CD4-positive, alpha-beta T cell treated with Interleukin-4 for 4 hours (primary cell): Measurements from ENCODE around the gene TBC1D22B.
"Not testable (repeated sequence)": the region's sequence is repeated elsewhere in the genome, so short reads cannot be mapped to it uniquely, and the experiment has no call there.

Source experiments
- DNase-seq: peaks from one replicate; pipeline ENCODE4 v3.0.0-alpha.2; 2020

The TBC1D22B gene

GRCh38 chr6:37304766-37305165 is 47.2 kb downstream of the TBC1D22B start:
- no peak for DNase-seq

GRCh38 chr6:37305841-37306425 is 48.4 kb downstream of the TBC1D22B start:
- no peak for DNase-seq

GRCh38 chr6:37306624-37307222 is 49.2 kb downstream of the TBC1D22B start:
- DNase-seq = no peak

- DNase-seq = not testable (repeated sequence)
Measured at GRCh38 chr6:37307484-37307883, 49.9 kb downstream of the TBC1D22B start.

- DNase-seq = no peak
Measured at GRCh38 chr6:37308069-37308815, 50.7 kb downstream of the TBC1D22B start.

- no peak for DNase-seq
Measured at GRCh38 chr6:37309046-37309445, 51.5 kb downstream of the TBC1D22B start.

- no peak for DNase-seq
Measured at GRCh38 chr6:37309692-37310091, 52.1 kb downstream of the TBC1D22B start.

- DNase-seq = no peak
Measured at GRCh38 chr6:37310966-37311365, 53.4 kb downstream of the TBC1D22B start.

- DNase-seq = no peak
Measured at GRCh38 chr6:37311741-37312473, 54.3 kb downstream of the TBC1D22B start.

GRCh38 chr6:37313723-37314486 is 56.3 kb downstream of the TBC1D22B start:
- DNase-seq = no peak

- peak; percentile 31 for DNase-seq
Measured at GRCh38 chr6:37314487-37315156, 57.0 kb downstream of the TBC1D22B start.

GRCh38 chr6:37315157-37315515 is 57.6 kb downstream of the TBC1D22B start:
- no peak for DNase-seq

GRCh38 chr6:37316071-37316470 is 58.5 kb downstream of the TBC1D22B start:
- no peak for DNase-seq

GRCh38 chr6:37317312-37318038 is 59.9 kb downstream of the TBC1D22B start:
- DNase-seq = no peak

GRCh38 chr6:37319156-37319555 is 61.6 kb downstream of the TBC1D22B start:
- no peak for DNase-seq

GRCh38 chr6:37319856-37320480 is 62.4 kb downstream of the TBC1D22B start:
- no peak for DNase-seq

- DNase-seq = no peak
Measured at GRCh38 chr6:37320646-37321045, 63.1 kb downstream of the TBC1D22B start.

- no peak for DNase-seq
Measured at GRCh38 chr6:37321101-37321500, 63.5 kb downstream of the TBC1D22B start.

- no peak for DNase-seq
Measured at GRCh38 chr6:37321516-37322415, 64.2 kb downstream of the TBC1D22B start.

GRCh38 chr6:37323580-37323979 is 66.0 kb downstream of the TBC1D22B start:
- DNase-seq = no peak
